ENCODE measurements around the gene CDH23.

GRCh38 chr10:71762324-71762723 lies 365.6 kb downstream of the CDH23 start:
- TF ChIP-seq, protein P1, sequence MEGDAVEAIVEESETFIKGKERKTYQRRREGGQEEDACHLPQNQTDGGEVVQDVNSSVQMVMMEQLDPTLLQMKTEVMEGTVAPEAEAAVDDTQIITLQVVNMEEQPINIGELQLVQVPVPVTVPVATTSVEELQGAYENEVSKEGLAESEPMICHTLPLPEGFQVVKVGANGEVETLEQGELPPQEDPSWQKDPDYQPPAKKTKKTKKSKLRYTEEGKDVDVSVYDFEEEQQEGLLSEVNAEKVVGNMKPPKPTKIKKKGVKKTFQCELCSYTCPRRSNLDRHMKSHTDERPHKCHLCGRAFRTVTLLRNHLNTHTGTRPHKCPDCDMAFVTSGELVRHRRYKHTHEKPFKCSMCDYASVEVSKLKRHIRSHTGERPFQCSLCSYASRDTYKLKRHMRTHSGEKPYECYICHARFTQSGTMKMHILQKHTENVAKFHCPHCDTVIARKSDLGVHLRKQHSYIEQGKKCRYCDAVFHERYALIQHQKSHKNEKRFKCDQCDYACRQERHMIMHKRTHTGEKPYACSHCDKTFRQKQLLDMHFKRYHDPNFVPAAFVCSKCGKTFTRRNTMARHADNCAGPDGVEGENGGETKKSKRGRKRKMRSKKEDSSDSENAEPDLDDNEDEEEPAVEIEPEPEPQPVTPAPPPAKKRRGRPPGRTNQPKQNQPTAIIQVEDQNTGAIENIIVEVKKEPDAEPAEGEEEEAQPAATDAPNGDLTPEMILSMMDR (IDR thresholded peaks at IDR 0.05), result no peak
- TF ChIP-seq POLR2A (IDR thresholded peaks at IDR 0.05), result no peak
- no peak for TF ChIP-seq EP300 (IDR thresholded peaks at IDR 0.05)

Measured in suprapubic skin (tissue), 3 donors.